ENCODE measurements around the gene SSC5D. TPM values are rescaled to one million over a fixed set of nuclear protein-coding genes. Genes with fewer than 3 reads are reported as not detected.

Gene SSC5D
- total and polyA plus RNA-seq, 2 donors (not counting 1 experiment from before 2014, with no cell fraction given) = 3.0 to 19.7 TPM

DNA sequence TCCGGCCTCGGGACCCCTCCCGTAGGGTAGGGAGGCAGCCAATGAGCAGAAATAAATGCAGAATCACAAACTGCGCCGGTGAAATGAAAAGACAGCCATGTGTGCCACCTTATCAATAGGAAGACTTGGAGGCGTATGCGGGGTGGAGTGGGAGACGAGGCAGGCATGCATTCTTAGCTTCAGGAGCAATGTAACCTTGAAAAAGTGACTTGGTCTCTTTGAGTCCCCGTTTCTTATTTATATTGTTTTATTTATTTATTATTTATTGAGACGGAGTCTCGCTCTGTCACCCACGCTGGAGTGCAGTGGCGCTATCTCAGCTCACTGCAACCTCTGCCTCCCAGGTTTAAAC, 16.0 kb downstream of the SSC5D start:
- H3K9ac ChIP-seq (ENCODE audit: insufficient read depth, low read length) = no peak overlapping the region
- no peaks in the 10 kb centered on the region for H3K9me3 ChIP-seq (ENCODE audit: control insufficient read depth, insufficient read depth, low read depth, low read length)
- no peak overlapping the region for H2AFZ ChIP-seq (ENCODE audit: low read length)
- H3K27me3 ChIP-seq (ENCODE audit: control insufficient read depth, insufficient read depth, low read length) = no peaks in the 10 kb centered on the region
- no peaks in the 10 kb centered on the region for H4K20me1 ChIP-seq (ENCODE audit: control insufficient read depth, extremely low read depth, insufficient read depth, low read length)
- no peaks in the 10 kb centered on the region for H3K4me1 ChIP-seq (ENCODE audit: control insufficient read depth, extremely low read depth, insufficient read depth, low read length)
- no peak for DNase-seq (ENCODE audit: low read depth in 2 of 2)
- H3K4me2 ChIP-seq (ENCODE audit: extremely low read depth, insufficient read depth, low read length) = peak overlapping the region; percentile 51
- H3K79me2 ChIP-seq (ENCODE audit: control insufficient read depth, insufficient read depth, low read length) = no peaks in the 10 kb centered on the region
- no peak for TF ChIP-seq EZH2 (IDR thresholded peaks at IDR 0.05; ENCODE audit: low read length, missing control alignments)
- TF ChIP-seq, protein P1, sequence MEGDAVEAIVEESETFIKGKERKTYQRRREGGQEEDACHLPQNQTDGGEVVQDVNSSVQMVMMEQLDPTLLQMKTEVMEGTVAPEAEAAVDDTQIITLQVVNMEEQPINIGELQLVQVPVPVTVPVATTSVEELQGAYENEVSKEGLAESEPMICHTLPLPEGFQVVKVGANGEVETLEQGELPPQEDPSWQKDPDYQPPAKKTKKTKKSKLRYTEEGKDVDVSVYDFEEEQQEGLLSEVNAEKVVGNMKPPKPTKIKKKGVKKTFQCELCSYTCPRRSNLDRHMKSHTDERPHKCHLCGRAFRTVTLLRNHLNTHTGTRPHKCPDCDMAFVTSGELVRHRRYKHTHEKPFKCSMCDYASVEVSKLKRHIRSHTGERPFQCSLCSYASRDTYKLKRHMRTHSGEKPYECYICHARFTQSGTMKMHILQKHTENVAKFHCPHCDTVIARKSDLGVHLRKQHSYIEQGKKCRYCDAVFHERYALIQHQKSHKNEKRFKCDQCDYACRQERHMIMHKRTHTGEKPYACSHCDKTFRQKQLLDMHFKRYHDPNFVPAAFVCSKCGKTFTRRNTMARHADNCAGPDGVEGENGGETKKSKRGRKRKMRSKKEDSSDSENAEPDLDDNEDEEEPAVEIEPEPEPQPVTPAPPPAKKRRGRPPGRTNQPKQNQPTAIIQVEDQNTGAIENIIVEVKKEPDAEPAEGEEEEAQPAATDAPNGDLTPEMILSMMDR (conservative IDR thresholded peaks at IDR 0.05 in 1 of 2, IDR thresholded peaks at IDR 0.05 in 1 of 2; ENCODE audit: low read depth in 1 of 2, low read length in 2 of 2) = no peak
- peak overlapping the region in 1 of 4 experiments; percentile 59 for H3K4me3 ChIP-seq (replicated peaks in 1 of 4; ENCODE audit: control extremely low read depth in 1 of 4, insufficient read depth in 1 of 4, low read depth in 3 of 4, low read length in 4 of 4)
- no peak overlapping the region for H3K27ac ChIP-seq (ENCODE audit: insufficient read depth, low read length)
- peaks cover 9% of the 10 kb centered on the region for H3K36me3 ChIP-seq (ENCODE audit: control insufficient read depth, insufficient read depth, low read length)

DNA sequence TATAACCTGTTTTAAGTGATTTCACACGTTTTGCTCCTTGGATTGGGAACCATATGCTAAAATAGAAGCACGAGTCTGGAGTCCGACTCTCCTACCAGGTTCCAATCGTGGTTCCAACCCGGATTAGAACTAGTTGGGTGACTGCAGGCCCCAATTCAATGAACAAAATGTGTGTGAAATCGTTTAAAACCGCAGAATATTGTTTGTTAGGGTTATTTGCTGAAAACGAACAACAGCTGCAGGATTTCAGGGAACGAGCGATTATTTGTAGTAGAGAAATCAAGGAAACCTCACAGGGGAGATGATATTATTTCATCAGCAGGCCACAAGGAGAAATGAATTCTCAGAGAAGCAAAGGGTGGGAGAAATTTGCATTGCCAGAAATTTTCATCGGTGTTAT, 16.7 kb downstream of the SSC5D start:
- no peak for TF ChIP-seq EZH2 (IDR thresholded peaks at IDR 0.05; ENCODE audit: low read length, missing control alignments)
- TF ChIP-seq, protein P1 (conservative IDR thresholded peaks at IDR 0.05 in 1 of 2, IDR thresholded peaks at IDR 0.05 in 1 of 2; ENCODE audit: low read depth in 1 of 2, low read length in 2 of 2) = no peak
- DNase-seq (ENCODE audit: low read depth in 2 of 2) = no peak
- H3K27me3 ChIP-seq (ENCODE audit: control insufficient read depth, insufficient read depth, low read length) = no peaks in the 10 kb centered on the region

DNA sequence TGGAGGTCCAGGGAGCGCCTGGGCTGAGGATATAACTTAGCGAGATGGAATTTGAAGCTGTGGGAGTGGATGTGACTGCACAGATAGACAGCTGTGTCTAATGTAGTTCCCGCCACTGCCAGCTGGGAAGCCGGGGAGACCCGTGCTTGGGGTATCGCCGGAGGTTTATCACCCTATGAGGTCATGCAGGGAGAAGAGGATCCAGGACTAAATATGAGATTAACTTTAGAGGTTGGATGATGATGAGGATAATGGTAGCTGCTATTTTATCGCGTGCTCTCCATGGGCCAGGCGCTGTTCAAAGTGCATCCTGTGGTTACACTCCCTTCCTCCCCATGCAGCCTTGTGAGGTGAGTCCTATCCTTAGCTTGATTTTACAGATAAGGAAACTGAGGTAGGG, 19.9 kb downstream of the SSC5D start:
- H3K9ac ChIP-seq (ENCODE audit: insufficient read depth, low read length) = no peak overlapping the region
- no peaks in the 10 kb centered on the region for H3K27me3 ChIP-seq (ENCODE audit: control insufficient read depth, insufficient read depth, low read length)
- no peak for DNase-seq (ENCODE audit: low read depth in 2 of 2)
- H3K79me2 ChIP-seq (ENCODE audit: control insufficient read depth, insufficient read depth, low read length) = no peaks in the 10 kb centered on the region
- H2AFZ ChIP-seq (ENCODE audit: low read length) = no peak overlapping the region
- no peak for TF ChIP-seq EZH2 (IDR thresholded peaks at IDR 0.05; ENCODE audit: low read length, missing control alignments)
- TF ChIP-seq, protein P1 (conservative IDR thresholded peaks at IDR 0.05 in 1 of 2, IDR thresholded peaks at IDR 0.05 in 1 of 2; ENCODE audit: low read depth in 1 of 2, low read length in 2 of 2) = no peak
- no peaks in the 10 kb centered on the region for H3K4me1 ChIP-seq (ENCODE audit: control insufficient read depth, extremely low read depth, insufficient read depth, low read length)
- H3K36me3 ChIP-seq (ENCODE audit: control insufficient read depth, insufficient read depth, low read length) = peaks cover 5% of the 10 kb centered on the region
- no peak overlapping the region for H3K4me3 ChIP-seq (replicated peaks in 1 of 4; ENCODE audit: control extremely low read depth in 1 of 4, insufficient read depth in 1 of 4, low read depth in 3 of 4, low read length in 4 of 4)
- no peaks in the 10 kb centered on the region for H4K20me1 ChIP-seq (ENCODE audit: control insufficient read depth, extremely low read depth, insufficient read depth, low read length)
- no peak overlapping the region for H3K4me2 ChIP-seq (ENCODE audit: extremely low read depth, insufficient read depth, low read length)
- no peak overlapping the region for H3K27ac ChIP-seq (ENCODE audit: insufficient read depth, low read length)
- no peaks in the 10 kb centered on the region for H3K9me3 ChIP-seq (ENCODE audit: control insufficient read depth, insufficient read depth, low read depth, low read length)

More for the DNA sequence above, 16.7 kb downstream of the SSC5D start:
- Histone ChIP-seq H3K27ac (ENCODE audit: insufficient read depth, low read length) (no peak overlapping the region), H3K4me1 (ENCODE audit: control insufficient read depth, extremely low read depth, insufficient read depth, low read length) (no peaks in the 10 kb centered on the region), H3K9me3 (ENCODE audit: control insufficient read depth, insufficient read depth, low read depth, low read length) (no peaks in the 10 kb centered on the region), H3K9ac (ENCODE audit: insufficient read depth, low read length) (no peak overlapping the region), H4K20me1 (ENCODE audit: control insufficient read depth, extremely low read depth, insufficient read depth, low read length) (no peaks in the 10 kb centered on the region), H3K4me2 (ENCODE audit: extremely low read depth, insufficient read depth, low read length) (no peak overlapping the region), H3K36me3 (ENCODE audit: control insufficient read depth, insufficient read depth, low read length) (peaks cover 9% of the 10 kb centered on the region), H3K79me2 (ENCODE audit: control insufficient read depth, insufficient read depth, low read length) (no peaks in the 10 kb centered on the region), H2AFZ (ENCODE audit: low read length) (no peak overlapping the region), H3K4me3 (replicated peaks in 1 of 4; ENCODE audit: control extremely low read depth in 1 of 4, insufficient read depth in 1 of 4, low read depth in 3 of 4, low read length in 4 of 4) (no peak overlapping the region)

All from fibroblast of lung (primary cell).